AG04449 (cell line): ENCODE data around the gene PGP.
"Not testable (repeated sequence)": the region's sequence is repeated elsewhere in the genome, so short reads cannot be mapped to it uniquely, and the experiment has no call there.

Experiments
- CTCF ChIA-PET: fragments of 350-600 bp; formaldehyde crosslinking; extraction: SDS; loops from one replicate; lab custom pipeline; 2021; ENCODE audit warnings: antibody characterized with exemption; lab: Yijun Ruan, JAX
- POLR2A ChIA-PET: fragments of 400-600, 350-600 bp; formaldehyde crosslinking; extraction: SDS; loops from one replicate; lab custom pipeline; 2020; ENCODE audit warnings: antibody characterized with exemption, inconsistent platforms; lab: Yijun Ruan, JAX
- DNase-seq: peaks from one replicate; pipeline ENCODE4 v3.0.0-alpha.2; 2010; ENCODE audit warnings: low read depth, low spot score
- H3K4me3 ChIP-seq: 2 replicates; pipeline ENCODE4 v1.5.1; 2011; ENCODE audit warnings: low read depth, mild to moderate bottlenecking, control low read depth, low read length
- CTCF ChIP-seq: IDR thresholded peaks from one replicate; pipeline ENCODE4 v1.5.1; 2011; ENCODE audit warnings: mild to moderate bottlenecking, moderate library complexity, low read length, control low read depth, inconsistent platforms; ENCODE audit not compliant: insufficient read depth; ENCODE audit errors: missing control alignments

The PGP gene

GRCh38 chr16:2205104-2205966, 9.3 kb downstream of the PGP start, which contains the start of gene MLST8:
Gene MLST8 (plus strand): TSS chr16:2205454. CDS start chr16:2206086, 632 bp downstream.
- ChIA-PET CTCF (interaction anchor here (0.9 to 2.1 kb wide), 2 partner anchors 65 to 66 kb away, joined by 3 to 7 read pairs; no protein-coding TSS in a partner anchor), POLR2A (interaction anchor here (0.6 to 2.4 kb wide), 5 partner anchors 9 to 50 kb away, joined by 3 to 9 read pairs (median 4); partner anchors contain the start of genes PGP and TRAF7)
- DNase-seq: no peak
- no peak for TF ChIP-seq CTCF
- peak within 1 kb of the TSS; percentile 97 for H3K4me3 ChIP-seq

GRCh38 chr16:2204416-2205103, 10.1 kb downstream of the PGP start:
- CTCF ChIA-PET: interaction anchor here (0.9 to 2.4 kb wide), 2 partner anchors 10 to 65 kb away, joined by 3 to 10 read pairs; no protein-coding TSS in a partner anchor
- POLR2A ChIA-PET: interaction anchor here (2.4 kb wide), 1 partner anchor 49 kb away, joined by 9 read pairs; the partner anchor contains the start of gene TRAF7
- peak overlapping the region; percentile 97 for H3K4me3 ChIP-seq
- no peak for TF ChIP-seq CTCF
- no peak for DNase-seq

- CTCF ChIA-PET: interaction anchor here (2.4 kb wide), 1 partner anchor 8 kb away, joined by 10 read pairs; no protein-coding TSS in a partner anchor
- POLR2A ChIA-PET: interaction anchor here (0.6 to 1.2 kb wide), 2 partner anchors 31 to 48 kb away, joined by 3 to 4 read pairs; partner anchors contain the start of gene TRAF7
- not testable (repeated sequence) for H3K4me3 ChIP-seq, DNase-seq
Measured at GRCh38 chr16:2203119-2203688, 11.4 kb downstream of the PGP start.

- ChIA-PET POLR2A (interaction anchor here (1.6 kb wide), 1 partner anchor 45 kb away, joined by 8 read pairs; the partner anchor contains the start of gene TRAF7), CTCF (no interaction called here)
- no peak overlapping the region for H3K4me3 ChIP-seq
- TF ChIP-seq CTCF: no peak
- no peak for DNase-seq
Measured at GRCh38 chr16:2200313-2200712, 14.3 kb downstream of the PGP start.

- ChIA-PET POLR2A (interaction anchor here (1.6 kb wide), 1 partner anchor 44 kb away, joined by 8 read pairs; the partner anchor contains the start of gene TRAF7), CTCF (no interaction called here)
- DNase-seq: no peak
- no peak overlapping the region for H3K4me3 ChIP-seq
- TF ChIP-seq CTCF: no peak
Measured at GRCh38 chr16:2199621-2200139, 15.0 kb downstream of the PGP start.

GRCh38 chr16:2199095-2199494, 15.5 kb downstream of the PGP start:
- H3K4me3 ChIP-seq: no peak overlapping the region
- no peak for DNase-seq
- ChIA-PET CTCF (interaction anchor here (1.2 kb wide), 1 partner anchor 59 kb away, joined by 3 read pairs; no protein-coding TSS in a partner anchor), POLR2A (interaction anchor here (1.6 kb wide), 1 partner anchor 44 kb away, joined by 8 read pairs; the partner anchor contains the start of gene TRAF7)
- TF ChIP-seq CTCF: no peak
